Nephron progenitor cell (in vitro differentiated cells): ENCODE data around the gene OR8B2.

Experiments
- DNase-seq: peaks from one replicate; pipeline ENCODE4 v3.0.0; 2021
- H3K27ac Mint-ChIP-seq: 2 replicates; pipeline ENCODE4 v1.8.0; 2021; ENCODE audit warnings: mild to moderate bottlenecking, moderate library complexity, mixed read lengths
- H3K27me3 Mint-ChIP-seq: 2 replicates; pipeline ENCODE4 v1.8.0; 2021; ENCODE audit warnings: mild to moderate bottlenecking, low read depth, mixed read lengths; ENCODE audit not compliant: poor library complexity
- H3K36me3 Mint-ChIP-seq: 2 replicates; pipeline ENCODE4 v1.8.0; 2021; ENCODE audit warnings: low read depth, mixed read lengths
- H3K4me1 Mint-ChIP-seq: 2 replicates; pipeline ENCODE4 v1.8.0; 2021; ENCODE audit warnings: mixed read lengths
- H3K4me3 Mint-ChIP-seq: 2 replicates; pipeline ENCODE4 v1.8.0; 2021; ENCODE audit warnings: mild to moderate bottlenecking, moderate library complexity, mixed read lengths
- H3K9me3 Mint-ChIP-seq: 2 replicates; pipeline ENCODE4 v1.8.0; 2021; ENCODE audit warnings: mild to moderate bottlenecking, moderate library complexity, mixed read lengths
- CTCF ChIP-seq: fragments of 200-600 bp; sonication (generic); IDR thresholded peaks from 2 replicates; pipeline ENCODE4 v1.5.0; 2021; ENCODE audit warnings: antibody characterized with exemption

OR8B2 gene

DNA sequence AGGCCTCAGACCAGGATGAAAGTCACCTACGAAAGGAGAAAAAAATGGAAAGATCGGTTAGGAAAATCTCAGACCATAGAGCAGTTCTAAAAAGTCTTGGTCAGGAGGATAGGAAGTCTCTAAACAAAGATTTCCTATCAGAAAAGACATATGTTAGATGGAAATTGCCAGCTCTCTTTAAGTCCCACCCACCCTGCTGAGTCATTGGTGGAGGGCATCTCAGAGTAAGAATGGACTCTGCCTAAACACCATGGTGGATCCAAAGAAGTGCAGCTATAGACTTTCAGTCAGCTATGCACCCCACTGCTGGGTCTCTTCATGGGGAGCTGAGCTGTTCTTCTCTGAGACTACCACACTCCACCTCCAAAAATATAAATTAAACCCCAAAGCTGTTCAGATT lies 3.7 kb downstream of the OR8B2 start:
- DNase-seq, result no peak
- no peaks in the 10 kb centered on the region for H3K9me3 Mint-ChIP-seq
- H3K27me3 Mint-ChIP-seq, result no peaks in the 10 kb centered on the region
- no peak overlapping the region for H3K27ac Mint-ChIP-seq
- no peaks in the 10 kb centered on the region for H3K4me1 Mint-ChIP-seq
- no peak overlapping the region for H3K4me3 Mint-ChIP-seq
- H3K36me3 Mint-ChIP-seq, result no peaks in the 10 kb centered on the region
- no peak for TF ChIP-seq CTCF

GRCh38 chr11:124376280-124376679 lies 8.0 kb downstream of the OR8B2 start:
- Mint-ChIP-seq H3K4me1 (no peaks in the 10 kb centered on the region), H3K9me3 (peaks cover 3% of the 10 kb centered on the region), H3K36me3 (no peaks in the 10 kb centered on the region), H3K4me3 (no peak overlapping the region), H3K27me3 (peaks cover 3% of the 10 kb centered on the region), H3K27ac (no peak overlapping the region)
- no peak for DNase-seq
- TF ChIP-seq CTCF, result no peak

DNA sequence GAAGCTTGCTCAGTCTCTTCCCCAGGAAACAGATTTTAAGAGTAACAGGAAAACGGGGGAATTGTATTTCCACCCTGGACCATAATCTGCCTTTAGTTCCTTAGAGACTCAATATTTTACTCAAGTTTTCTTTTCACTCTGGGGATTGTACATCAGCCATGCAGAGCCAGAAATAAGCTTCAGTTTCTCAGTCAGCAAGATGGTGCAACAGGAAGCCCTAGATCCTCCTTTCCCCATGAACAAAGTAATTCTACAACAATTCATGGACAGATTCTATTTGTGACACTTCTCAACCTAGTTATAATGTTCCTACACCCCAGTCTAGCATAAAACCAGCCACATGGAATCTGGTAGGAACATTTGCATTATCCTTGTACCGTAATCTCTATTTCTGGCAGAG lies 24.7 kb downstream of the OR8B2 start:
- DNase-seq, result no peak
- TF ChIP-seq CTCF, result no peak
- H3K4me1 Mint-ChIP-seq, result no peaks in the 10 kb centered on the region
- no peaks in the 10 kb centered on the region for H3K9me3 Mint-ChIP-seq
- no peak overlapping the region for H3K4me3 Mint-ChIP-seq
- H3K27ac Mint-ChIP-seq, result no peak overlapping the region
- no peaks in the 10 kb centered on the region for H3K36me3 Mint-ChIP-seq
- H3K27me3 Mint-ChIP-seq, result peaks cover 11% of the 10 kb centered on the region

GRCh38 chr11:124346311-124346955 lies 37.9 kb downstream of the OR8B2 start:
- Mint-ChIP-seq H3K36me3 (no peaks in the 10 kb centered on the region), H3K9me3 (peaks cover 30% of the 10 kb centered on the region), H3K27ac (no peak overlapping the region), H3K27me3 (peaks cover 2% of the 10 kb centered on the region), H3K4me3 (no peak overlapping the region), H3K4me1 (no peaks in the 10 kb centered on the region)
- no peak for TF ChIP-seq CTCF
- DNase-seq, result no peak

DNA sequence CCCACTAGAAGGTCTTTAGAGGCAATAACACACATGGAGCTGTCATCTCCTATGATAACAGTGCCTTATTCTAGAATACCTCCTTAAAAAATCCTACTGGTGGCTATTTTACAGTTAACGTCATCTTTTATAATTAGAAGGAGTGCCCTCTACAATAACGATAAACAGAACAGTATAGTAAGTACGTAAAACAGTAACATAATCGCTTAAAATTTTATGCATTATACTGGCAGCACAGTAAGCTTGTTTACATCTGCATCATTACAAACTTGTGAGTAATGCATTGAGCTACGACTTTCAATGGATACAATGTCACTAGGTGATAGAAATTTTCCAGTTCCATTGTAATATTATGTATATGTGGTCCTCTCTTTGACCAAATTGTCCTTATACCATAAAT lies 40.0 kb downstream of the OR8B2 start:
- Mint-ChIP-seq H3K9me3 (peaks cover 17% of the 10 kb centered on the region), H3K4me3 (no peak overlapping the region), H3K27ac (no peak overlapping the region), H3K36me3 (no peaks in the 10 kb centered on the region), H3K4me1 (no peaks in the 10 kb centered on the region), H3K27me3 (peaks cover 2% of the 10 kb centered on the region)
- TF ChIP-seq CTCF, result no peak
- DNase-seq, result no peak

DNA sequence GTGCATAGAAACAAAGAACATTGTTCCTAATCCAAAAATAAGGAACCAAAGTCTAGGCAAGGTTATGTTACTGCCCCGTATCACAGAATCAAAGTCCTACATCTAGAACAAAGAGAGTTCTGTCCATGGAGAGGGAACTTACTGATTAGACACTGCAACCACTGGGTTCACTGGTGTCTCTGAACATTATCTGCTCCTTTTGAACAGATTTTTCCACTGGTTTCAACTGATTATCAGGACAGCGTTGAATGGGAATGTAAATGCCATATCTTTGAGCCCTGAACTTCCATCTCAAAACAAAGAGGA lies 44.2 kb downstream of the OR8B2 start:
- Mint-ChIP-seq H3K4me1 (no peaks in the 10 kb centered on the region), H3K9me3 (no peaks in the 10 kb centered on the region), H3K27me3 (peaks cover 6% of the 10 kb centered on the region), H3K27ac (no peak overlapping the region), H3K36me3 (no peaks in the 10 kb centered on the region), H3K4me3 (no peak overlapping the region)
- no peak for DNase-seq
- TF ChIP-seq CTCF, result no peak
